Stimulated activated CD8-positive, alpha-beta memory T cell treated with anti-CD3 and anti-CD28 coated beads, Interleukin-15, amount 100 ng/mL, for 1 hour (primary cell): ENCODE results near the gene ANKRD12.

Experiments
- DNase-seq: peaks from one replicate; pipeline ENCODE4 v3.0.0-alpha.2; 2020; ENCODE audit warnings: low read depth

ANKRD12 gene

GRCh38 chr18:9184998-9185613 lies 48.5 kb downstream of the ANKRD12 start:
- DNase-seq = no peak

DNA sequence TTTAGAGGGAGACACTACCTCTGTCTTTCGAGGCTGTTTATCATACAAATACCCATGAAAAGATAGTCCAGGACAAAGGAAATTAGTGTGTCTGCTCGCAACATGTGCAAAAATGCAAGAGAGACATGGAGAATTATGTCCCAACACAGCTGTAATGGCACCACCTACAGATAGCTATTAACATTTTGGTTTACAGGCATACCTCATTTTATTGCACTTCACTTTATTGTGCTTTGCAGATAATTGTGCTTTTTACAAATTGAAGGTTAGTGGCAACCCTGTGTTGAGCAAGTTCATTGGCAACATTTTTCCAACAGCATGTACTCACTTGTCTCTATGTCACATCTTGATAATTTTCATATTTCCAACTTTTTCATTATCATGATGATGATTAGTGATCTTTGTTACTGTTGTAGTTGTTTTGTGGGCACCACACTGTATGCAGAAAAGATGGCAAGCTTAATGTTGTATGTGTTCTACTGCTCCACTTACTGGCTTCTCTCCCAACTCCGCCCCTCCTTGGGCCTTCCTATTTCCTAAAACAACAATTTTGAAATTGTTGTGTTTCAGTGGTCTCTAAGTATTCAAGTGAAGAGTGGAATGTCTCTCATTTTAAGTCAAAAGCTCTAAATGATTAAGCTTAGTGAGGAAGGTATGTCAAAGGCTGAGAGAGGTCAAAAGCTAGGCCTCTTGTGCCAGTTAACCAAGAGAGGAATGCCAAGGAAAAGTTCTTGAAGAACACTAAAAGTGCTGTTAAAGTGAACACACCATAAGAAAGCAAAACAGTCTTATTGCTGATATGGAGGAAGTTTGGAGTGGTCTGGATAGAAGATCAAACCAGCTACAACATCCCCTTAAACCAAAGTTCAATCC lies 52.0 kb downstream of the ANKRD12 start:
- DNase-seq = no peak

DNA sequence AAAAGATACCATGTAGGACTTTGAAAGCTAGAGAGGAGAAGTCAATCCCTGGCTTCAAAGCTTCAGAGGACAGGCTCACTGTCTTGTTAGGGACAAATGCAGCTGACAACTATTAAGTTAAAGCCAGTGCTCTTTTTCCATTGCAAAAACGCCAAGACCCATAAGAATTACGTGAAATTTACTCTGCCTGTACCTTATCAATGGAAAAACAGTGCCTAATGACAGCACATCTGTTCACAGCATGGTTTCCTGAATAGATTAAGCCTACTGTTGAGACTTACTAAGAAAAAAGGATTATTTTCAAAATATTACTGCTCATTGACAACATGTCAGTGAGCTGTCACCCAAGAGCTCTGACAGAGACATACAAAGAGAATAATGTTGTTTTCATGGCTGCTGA lies 52.9 kb downstream of the ANKRD12 start:
- DNase-seq = no peak

- no peak for DNase-seq
Observed at GRCh38 chr18:9191658-9192256, 55.2 kb downstream of the ANKRD12 start.

- DNase-seq = no peak
Observed at GRCh38 chr18:9193031-9193430, 56.5 kb downstream of the ANKRD12 start.

DNA sequence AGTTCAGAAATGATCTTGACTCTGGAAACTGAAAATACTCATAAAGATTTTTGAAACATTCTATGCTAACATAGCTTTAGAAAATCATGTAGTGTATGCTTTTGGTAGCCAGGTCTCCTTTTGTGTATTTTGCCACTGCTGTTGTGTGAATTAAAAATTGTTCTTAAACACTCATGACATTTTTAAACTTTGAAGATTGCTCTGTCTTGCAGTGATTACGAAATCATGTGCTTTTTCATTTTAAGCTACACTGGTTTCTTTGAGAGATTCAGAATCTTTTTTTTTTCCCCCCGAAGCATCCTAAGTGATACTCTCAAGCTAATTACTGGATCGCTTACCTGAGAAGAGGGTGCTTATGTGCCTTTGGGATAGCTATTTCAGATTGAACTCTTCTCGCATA lies 60.0 kb downstream of the ANKRD12 start:
- no peak for DNase-seq

GRCh38 chr18:9199681-9200080 lies 63.1 kb downstream of the ANKRD12 start:
- no peak for DNase-seq

- no peak for DNase-seq
Observed at GRCh38 chr18:9201224-9201623, 64.6 kb downstream of the ANKRD12 start.

GRCh38 chr18:9204659-9205058 lies 68.1 kb downstream of the ANKRD12 start:
- DNase-seq = no peak

DNA sequence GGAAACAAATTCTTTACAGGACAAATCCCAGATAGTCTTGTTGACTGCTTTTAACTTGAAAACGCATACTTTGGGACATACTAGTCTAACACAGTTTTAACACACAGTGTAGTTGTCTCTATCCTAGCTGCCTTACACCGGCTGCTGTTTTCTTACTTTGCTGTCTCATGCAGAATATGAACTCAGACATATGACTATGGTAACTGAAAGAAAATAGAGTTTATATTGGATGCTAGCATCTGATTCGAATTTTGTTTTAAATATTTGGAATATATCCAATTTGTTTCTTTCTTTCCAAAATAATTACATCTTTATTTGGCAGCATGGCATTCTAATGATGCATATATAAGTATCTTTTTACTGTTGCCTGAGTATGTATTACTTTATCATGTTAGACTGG lies 69.8 kb downstream of the ANKRD12 start:
- no peak for DNase-seq

- no peak for DNase-seq
Observed at GRCh38 chr18:9209279-9209678, 72.7 kb downstream of the ANKRD12 start.

GRCh38 chr18:9210966-9211365 lies 74.4 kb downstream of the ANKRD12 start:
- DNase-seq = no peak

DNA sequence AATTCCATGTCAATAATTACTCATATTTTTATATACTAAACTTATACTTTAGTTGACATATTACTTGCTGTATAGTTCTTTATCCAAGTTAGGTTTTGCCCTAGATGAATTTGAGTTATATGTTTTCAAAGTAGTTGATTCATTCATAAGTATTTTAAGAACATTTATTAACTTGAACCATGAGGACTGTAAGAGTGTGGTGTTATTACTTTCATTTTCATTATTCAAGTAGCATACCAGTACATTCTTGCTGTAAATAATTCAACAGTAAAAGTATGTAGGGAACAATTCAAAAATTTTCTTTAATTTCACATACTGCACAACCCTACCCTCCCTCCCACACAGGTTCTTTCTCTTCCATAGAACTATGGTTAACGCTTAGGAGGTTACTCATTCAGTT lies 75.4 kb downstream of the ANKRD12 start:
- no peak for DNase-seq

DNA sequence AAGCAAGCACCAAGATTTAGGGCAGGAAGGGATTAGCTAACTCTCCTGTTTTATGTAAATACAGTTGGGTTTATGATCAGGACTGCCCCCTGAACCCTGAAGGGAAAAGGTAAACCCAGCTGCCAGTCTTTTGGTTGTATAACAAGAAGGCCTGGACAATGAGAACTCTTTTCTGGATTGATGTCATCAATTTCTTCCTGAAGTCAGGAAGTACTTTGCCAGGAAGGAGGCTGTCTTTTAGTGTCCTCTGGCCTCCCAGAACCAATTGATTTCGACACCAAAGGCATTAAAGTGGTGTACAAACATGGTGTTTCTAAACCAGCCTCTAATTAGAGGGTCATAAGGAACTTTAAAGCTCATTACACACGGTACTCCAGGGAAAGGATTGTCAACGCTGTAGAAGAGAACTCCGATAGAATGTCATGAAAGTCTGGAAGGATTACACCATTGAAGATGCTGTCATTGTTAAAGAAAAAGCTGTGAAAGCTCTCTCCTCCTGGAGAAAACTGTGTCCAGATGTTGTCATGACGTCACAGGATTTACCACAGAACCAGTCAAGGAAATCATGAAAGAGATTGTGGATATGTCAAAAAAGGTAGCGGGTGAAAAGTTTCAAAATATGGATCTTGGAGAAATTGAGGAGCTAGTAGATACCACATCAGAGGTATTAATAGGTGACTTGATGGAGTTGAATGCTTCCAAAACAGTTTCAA lies 78.8 kb downstream of the ANKRD12 start:
- no peak for DNase-seq

GRCh38 chr18:9216459-9216858 lies 79.9 kb downstream of the ANKRD12 start:
- no peak for DNase-seq

DNA sequence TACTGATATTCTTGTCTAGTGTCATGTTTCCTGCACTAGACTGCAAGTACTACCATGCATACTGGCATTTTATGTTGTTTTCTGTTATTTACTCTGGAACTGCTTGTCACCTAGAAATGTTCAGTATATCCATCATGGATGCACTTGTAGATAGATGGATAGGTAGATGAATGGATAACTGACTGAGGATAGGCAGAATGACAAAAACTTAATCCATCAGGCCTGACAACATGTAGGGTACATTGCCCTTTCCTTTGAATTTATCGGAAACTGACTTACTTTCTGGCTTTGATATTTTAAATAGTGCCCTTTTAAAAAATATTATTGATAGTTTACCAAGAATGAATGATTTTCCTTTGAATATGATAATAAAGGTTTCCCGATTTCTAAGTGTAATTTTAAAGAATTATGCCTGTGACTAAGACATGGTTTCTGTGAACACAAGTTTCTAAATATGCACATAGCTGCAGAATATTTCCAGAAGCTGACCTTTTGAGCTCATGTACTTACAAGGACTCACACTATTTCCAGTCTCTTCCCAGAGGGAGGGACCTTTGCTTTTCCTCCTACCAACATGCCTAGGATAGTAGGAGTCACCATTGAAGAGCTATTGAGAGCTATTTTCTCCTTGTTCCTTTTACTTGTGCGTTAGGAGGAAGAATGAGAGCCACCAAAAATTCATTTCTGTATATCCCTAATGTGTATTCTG lies 81.3 kb downstream of the ANKRD12 start:
- DNase-seq = no peak

DNA sequence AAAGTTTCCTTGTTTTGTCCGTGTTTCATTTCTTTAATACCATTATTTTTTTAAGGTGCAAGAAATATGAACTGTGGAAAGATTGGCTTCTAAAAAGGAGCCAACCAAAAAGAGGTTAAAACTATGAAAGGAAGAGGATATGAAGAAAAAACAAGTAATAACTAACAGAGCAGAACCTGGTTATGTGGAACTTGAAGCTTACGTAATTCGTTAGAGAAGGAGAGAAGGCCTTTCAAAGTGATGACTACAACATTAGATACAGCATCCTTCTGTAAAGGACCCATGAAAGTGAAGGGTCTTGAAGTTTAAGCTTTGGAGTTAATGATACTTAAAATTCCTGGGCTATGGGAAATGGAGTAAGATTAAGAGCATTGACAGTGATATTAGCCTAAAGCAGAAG lies 84.5 kb downstream of the ANKRD12 start:
- no peak for DNase-seq

GRCh38 chr18:9221661-9222060 lies 85.1 kb downstream of the ANKRD12 start:
- no peak for DNase-seq

DNA sequence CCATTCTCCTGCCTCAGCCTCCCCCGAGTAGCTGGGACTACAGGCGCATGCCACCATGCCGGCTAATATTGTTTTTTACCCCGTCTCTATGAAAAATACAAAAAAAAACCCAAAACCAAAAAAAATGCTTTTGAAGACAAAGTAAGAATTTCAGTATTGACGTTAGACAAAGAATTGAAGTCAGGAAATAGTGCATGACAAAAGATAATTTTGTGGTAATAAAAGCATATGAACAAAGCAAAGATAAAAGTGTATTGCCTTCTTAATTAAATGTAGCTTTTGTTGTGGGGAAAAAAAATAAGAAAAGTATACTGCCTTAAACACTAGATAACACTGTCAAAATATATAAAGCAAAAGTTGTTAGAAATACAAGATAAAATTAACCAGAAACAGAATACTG lies 86.8 kb downstream of the ANKRD12 start:
- DNase-seq = no peak

GRCh38 chr18:9226463-9226862 lies 89.9 kb downstream of the ANKRD12 start:
- DNase-seq = no peak

DNA sequence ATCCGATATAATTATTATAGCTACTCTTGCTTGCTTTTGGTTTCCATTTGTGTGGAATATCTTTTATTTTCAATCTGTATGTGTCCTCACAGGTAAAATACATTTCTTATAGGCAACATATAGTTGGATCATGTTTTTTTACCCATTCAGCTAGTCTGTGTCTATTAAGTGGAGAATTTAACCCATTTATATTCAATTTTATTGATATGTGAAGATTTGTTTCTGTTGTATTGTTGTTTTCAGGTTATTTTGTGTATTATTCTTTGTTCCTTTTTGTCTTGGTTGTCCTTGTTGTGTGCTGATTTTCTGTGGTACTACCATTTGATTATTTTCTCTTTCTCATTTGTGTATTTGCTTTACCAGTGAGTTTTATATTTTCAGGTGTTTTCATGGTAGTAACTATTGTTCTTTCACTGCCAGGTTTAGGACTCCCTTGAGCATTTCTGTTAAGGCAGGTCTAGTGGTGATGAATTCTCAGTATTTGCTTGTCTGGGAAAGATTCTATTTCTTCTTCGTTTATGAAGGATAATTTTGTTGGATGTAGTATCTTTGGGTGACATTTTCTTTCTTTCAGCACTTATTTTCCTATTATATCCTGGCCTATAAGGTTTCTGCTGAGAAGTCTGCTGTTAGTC lies 95.4 kb downstream of the ANKRD12 start:
- DNase-seq = no peak

GRCh38 chr18:9232977-9233376 lies 96.4 kb downstream of the ANKRD12 start:
- no peak for DNase-seq
